HEK293 (cell line): ENCODE measurements around the gene TENT4B.

ENCODE experiments used
- CTCF ChIA-PET: fragments of 350-600 bp; formaldehyde crosslinking; extraction: SDS; loops from one replicate; lab custom pipeline; 2021; ENCODE audit warnings: antibody characterized with exemption; lab: Yijun Ruan, JAX
- POLR2A ChIA-PET: fragments of 300-600 bp; formaldehyde crosslinking; extraction: SDS; loops from one replicate; lab custom pipeline; 2020; ENCODE audit warnings: antibody characterized with exemption, inconsistent platforms; lab: Yijun Ruan, JAX
- H3K27ac ChIP-seq: fragments of 200-500 bp; sonication (Bioruptor generic); 2 replicates; pipeline ENCODE4 v1.5.1; 2014; ENCODE audit warnings: low read depth, low read length, control low read depth, inconsistent platforms; ENCODE audit errors: extremely low read depth
- H3K36me3 ChIP-seq, 2 experiments: fragments of 200-500 bp in 1 of 2; sonication (Bioruptor generic) in 1 of 2; 1 replicate in 1 of 2; 2 replicates in 1 of 2; pipeline ENCODE4 v1.5.1; 2014 to 2017; ENCODE audit warnings: inconsistent platforms in 2 of 2, low read length in 2 of 2; ENCODE audit not compliant: control insufficient read depth in 2 of 2, insufficient read depth in 1 of 2
- H3K4me1 ChIP-seq: fragments of 200-500 bp; sonication (Bioruptor generic); 2 replicates; pipeline ENCODE4 v1.5.1; 2014; ENCODE audit warnings: mild to moderate bottlenecking, low read length, inconsistent platforms; ENCODE audit not compliant: control insufficient read depth, insufficient read depth
- H3K4me3 ChIP-seq: 2 replicates; pipeline ENCODE4 v1.5.1; 2011; ENCODE audit warnings: low read depth, mild to moderate bottlenecking, control low read depth, low read length, moderate library complexity
- H3K9me3 ChIP-seq: fragments of 200-500 bp; sonication (Bioruptor generic); 2 replicates; pipeline ENCODE4 v1.5.1; 2014; ENCODE audit warnings: low read depth, low read length, inconsistent platforms; ENCODE audit not compliant: control insufficient read depth, insufficient read depth
- BCL11A ChIP-seq: fragments of 450-650 bp; formaldehyde crosslinking; IDR thresholded peaks from 2 replicates; pipeline ENCODE4 v1.5.1; 2016; ENCODE audit warnings: low read depth, missing biosample characterization, missing genetic modification characterization
- GFI1B ChIP-seq: fragments of 450-650 bp; formaldehyde crosslinking; IDR thresholded peaks from 2 replicates; pipeline ENCODE4 v1.5.1; 2016; ENCODE audit warnings: missing biosample characterization, missing genetic modification characterization
- GLI2 ChIP-seq: fragments of 450-650 bp; formaldehyde crosslinking; IDR thresholded peaks from 2 replicates; pipeline ENCODE4; 2017; ENCODE audit warnings: missing biosample characterization, missing genetic modification characterization, low read depth, borderline replicate concordance
- SP3 ChIP-seq: fragments of 450-650 bp; formaldehyde crosslinking; IDR thresholded peaks from 2 replicates; pipeline ENCODE4 v1.5.1; 2016; ENCODE audit warnings: missing biosample characterization, missing genetic modification characterization
- ZBTB21 ChIP-seq: fragments of 450-650 bp; formaldehyde crosslinking; IDR thresholded peaks from 2 replicates; pipeline ENCODE4 v1.5.1; 2017; ENCODE audit warnings: missing biosample characterization, missing genetic modification characterization
- ZFP69B ChIP-seq: fragments of 450-650 bp; formaldehyde crosslinking; IDR thresholded peaks from 2 replicates; pipeline ENCODE4 v1.5.1; 2016; ENCODE audit warnings: missing biosample characterization, missing genetic modification characterization
- ZNF10 ChIP-seq: fragments of 450-650 bp; formaldehyde crosslinking; IDR thresholded peaks from 2 replicates; pipeline ENCODE4 v1.5.1; 2017; ENCODE audit warnings: missing biosample characterization, missing genetic modification characterization
- ZNF138 ChIP-seq: fragments of 450-650 bp; formaldehyde crosslinking; IDR thresholded peaks from 2 replicates; pipeline ENCODE4 v1.5.1; 2016; ENCODE audit warnings: missing biosample characterization, missing genetic modification characterization, borderline replicate concordance
- ZNF157 ChIP-seq: fragments of 450-650 bp; formaldehyde crosslinking; IDR thresholded peaks from 2 replicates; pipeline ENCODE4 v1.5.1; 2016; ENCODE audit warnings: missing biosample characterization, missing genetic modification characterization
- ZNF184 ChIP-seq: fragments of 450-650 bp; IDR thresholded peaks from 2 replicates; pipeline ENCODE4 v1.5.1; 2018; ENCODE audit warnings: missing biosample characterization, mild to moderate bottlenecking, missing genetic modification characterization
- ZNF324 ChIP-seq: fragments of 450-650 bp; formaldehyde crosslinking; IDR thresholded peaks from 2 replicates; pipeline ENCODE4 v1.5.1; 2016; ENCODE audit warnings: missing biosample characterization, missing genetic modification characterization
- ZNF37A ChIP-seq: fragments of 450-650 bp; IDR thresholded peaks from 2 replicates; pipeline ENCODE4 v1.5.1; 2018; ENCODE audit warnings: missing biosample characterization, missing genetic modification characterization
- ZNF561 ChIP-seq: fragments of 450-650 bp; IDR thresholded peaks from 2 replicates; pipeline ENCODE4 v1.5.1; 2018; ENCODE audit warnings: missing biosample characterization, missing genetic modification characterization, borderline replicate concordance
- ZNF660 ChIP-seq: fragments of 450-650 bp; IDR thresholded peaks from 2 replicates; pipeline ENCODE4 v1.5.1; 2018; ENCODE audit warnings: missing biosample characterization, mild to moderate bottlenecking, missing genetic modification characterization
- ZNF707 ChIP-seq: fragments of 450-650 bp; formaldehyde crosslinking; IDR thresholded peaks from 2 replicates; pipeline ENCODE4 v1.5.1; 2016; ENCODE audit warnings: missing biosample characterization, missing genetic modification characterization
- ZSCAN30 ChIP-seq: fragments of 450-650 bp; IDR thresholded peaks from 2 replicates; pipeline ENCODE4 v1.5.1; 2018; ENCODE audit warnings: missing biosample characterization, mild to moderate bottlenecking, missing genetic modification characterization, moderate library complexity
- TF ChIP-seq, protein P1 (sequence below): fragments of 450-650 bp; formaldehyde crosslinking; conservative IDR thresholded peaks from 2 replicates; pipeline ENCODE4 v1.5.1; 2016; ENCODE audit warnings: low read depth, missing biosample characterization, missing genetic modification characterization
- TF ChIP-seq, protein P2 (sequence below): fragments of 450-650 bp; formaldehyde crosslinking; IDR thresholded peaks from 2 replicates; pipeline ENCODE4 v1.5.1; 2017; ENCODE audit warnings: missing biosample characterization, missing genetic modification characterization
- TF ChIP-seq, protein P3 (sequence below): fragments of 450-650 bp; formaldehyde crosslinking; IDR thresholded peaks from 2 replicates; pipeline ENCODE4 v1.5.1; 2016; ENCODE audit warnings: missing biosample characterization, missing genetic modification characterization

Gene TENT4B

DNA sequence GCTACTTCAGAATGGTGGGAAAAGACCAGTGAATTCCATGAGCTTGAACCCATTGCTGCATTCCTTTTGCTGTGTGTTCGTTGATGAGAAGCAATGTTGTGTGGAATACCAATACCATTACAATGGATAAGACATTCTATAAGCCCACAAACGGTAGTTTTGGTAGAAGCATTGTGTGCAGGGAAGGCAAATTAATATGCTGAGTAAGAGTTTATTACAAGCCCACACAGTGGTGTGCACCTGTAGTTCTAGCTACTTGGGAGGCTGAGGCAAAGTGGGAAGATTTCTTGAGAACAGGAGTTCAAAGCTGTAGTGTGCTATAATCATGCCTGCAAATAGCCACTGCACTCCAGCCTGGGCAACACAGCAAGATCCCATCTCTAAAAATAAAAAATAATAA, 19.9 kb upstream of the TENT4B start:
- no peak overlapping the region for H3K27ac ChIP-seq
- no peaks in the 10 kb centered on the region for H3K4me1 ChIP-seq
- TF ChIP-seq ZNF184 (tag by site-specific recombination) (no peak), ZNF324 (tag by site-specific recombination) (no peak), GLI2 (tag by site-specific recombination) (no peak), ZSCAN30 (tag by site-specific recombination) (no peak), ZNF707 (tag by site-specific recombination) (no peak)
- TF ChIP-seq, all 188 proteins: peak for 0
- Histone ChIP-seq H3K36me3 (no peaks in the 10 kb centered on the region), H3K4me3 (no peak overlapping the region), H3K9me3 (no peaks in the 10 kb centered on the region)
- ChIA-PET CTCF (interaction anchor here (0.5 to 1.9 kb wide), 2 partner anchors 77 to 221 kb away, joined by 3 to 11 read pairs; no protein-coding TSS in a partner anchor), POLR2A (interaction anchor here (0.5 to 0.7 kb wide), 2 partner anchors 17 to 33 kb away, joined by 3 to 6 read pairs; no protein-coding TSS in a partner anchor)

DNA sequence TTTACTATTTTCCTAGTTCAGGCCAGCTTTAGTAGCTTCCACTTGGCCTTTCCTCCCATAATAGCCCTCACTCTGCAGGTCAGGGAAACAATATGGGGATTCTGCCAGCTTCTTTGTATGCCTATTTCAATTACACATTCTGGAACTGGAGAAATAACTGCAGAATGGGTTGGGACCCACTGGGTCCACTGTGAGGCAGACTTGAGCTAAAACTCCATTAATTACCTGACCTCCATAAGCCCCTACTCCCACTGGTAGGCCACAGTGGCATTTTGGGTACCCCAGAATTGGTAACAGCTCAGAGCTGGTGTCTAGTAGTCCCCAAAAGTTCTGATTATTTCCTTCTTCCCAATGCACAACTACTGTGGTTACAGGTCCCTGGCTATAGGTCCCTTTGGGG, 16.7 kb upstream of the TENT4B start:
- ChIA-PET CTCF (interaction anchor here (0.5 to 3.4 kb wide), 5 partner anchors 8 to 112 kb away, joined by 3 to 27 read pairs (median 4); partner anchors contain the start of gene CNEP1R1), POLR2A (interaction anchor here (0.8 kb wide), 1 partner anchor 15 kb away, joined by 3 read pairs; no protein-coding TSS in a partner anchor)
- TF ChIP-seq ZNF10 (tag by site-specific recombination), result no peak
- no peak for TF ChIP-seq GFI1B (tag by site-specific recombination)
- no peak for TF ChIP-seq ZBTB21 (tag by site-specific recombination)
- TF ChIP-seq, protein P1, sequence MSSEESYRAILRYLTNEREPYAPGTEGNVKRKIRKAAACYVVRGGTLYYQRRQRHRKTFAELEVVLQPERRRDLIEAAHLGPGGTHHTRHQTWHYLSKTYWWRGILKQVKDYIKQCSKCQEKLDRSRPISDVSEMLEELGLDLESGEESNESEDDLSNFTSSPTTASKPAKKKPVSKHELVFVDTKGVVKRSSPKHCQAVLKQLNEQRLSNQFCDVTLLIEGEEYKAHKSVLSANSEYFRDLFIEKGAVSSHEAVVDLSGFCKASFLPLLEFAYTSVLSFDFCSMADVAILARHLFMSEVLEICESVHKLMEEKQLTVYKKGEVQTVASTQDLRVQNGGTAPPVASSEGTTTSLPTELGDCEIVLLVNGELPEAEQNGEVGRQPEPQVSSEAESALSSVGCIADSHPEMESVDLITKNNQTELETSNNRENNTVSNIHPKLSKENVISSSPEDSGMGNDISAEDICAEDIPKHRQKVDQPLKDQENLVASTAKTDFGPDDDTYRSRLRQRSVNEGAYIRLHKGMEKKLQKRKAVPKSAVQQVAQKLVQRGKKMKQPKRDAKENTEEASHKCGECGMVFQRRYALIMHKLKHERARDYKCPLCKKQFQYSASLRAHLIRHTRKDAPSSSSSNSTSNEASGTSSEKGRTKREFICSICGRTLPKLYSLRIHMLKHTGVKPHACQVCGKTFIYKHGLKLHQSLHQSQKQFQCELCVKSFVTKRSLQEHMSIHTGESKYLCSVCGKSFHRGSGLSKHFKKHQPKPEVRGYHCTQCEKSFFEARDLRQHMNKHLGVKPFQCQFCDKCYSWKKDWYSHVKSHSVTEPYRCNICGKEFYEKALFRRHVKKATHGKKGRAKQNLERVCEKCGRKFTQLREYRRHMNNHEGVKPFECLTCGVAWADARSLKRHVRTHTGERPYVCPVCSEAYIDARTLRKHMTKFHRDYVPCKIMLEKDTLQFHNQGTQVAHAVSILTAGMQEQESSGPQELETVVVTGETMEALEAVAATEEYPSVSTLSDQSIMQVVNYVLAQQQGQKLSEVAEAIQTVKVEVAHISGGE (tag by site-specific recombination), result no peak
- TF ChIP-seq ZFP69B (tag by site-specific recombination), result no peak
- no peak for TF ChIP-seq ZNF660 (tag by site-specific recombination)
- TF ChIP-seq SP3 (tag by site-specific recombination), result no peak
- TF ChIP-seq, protein P2, sequence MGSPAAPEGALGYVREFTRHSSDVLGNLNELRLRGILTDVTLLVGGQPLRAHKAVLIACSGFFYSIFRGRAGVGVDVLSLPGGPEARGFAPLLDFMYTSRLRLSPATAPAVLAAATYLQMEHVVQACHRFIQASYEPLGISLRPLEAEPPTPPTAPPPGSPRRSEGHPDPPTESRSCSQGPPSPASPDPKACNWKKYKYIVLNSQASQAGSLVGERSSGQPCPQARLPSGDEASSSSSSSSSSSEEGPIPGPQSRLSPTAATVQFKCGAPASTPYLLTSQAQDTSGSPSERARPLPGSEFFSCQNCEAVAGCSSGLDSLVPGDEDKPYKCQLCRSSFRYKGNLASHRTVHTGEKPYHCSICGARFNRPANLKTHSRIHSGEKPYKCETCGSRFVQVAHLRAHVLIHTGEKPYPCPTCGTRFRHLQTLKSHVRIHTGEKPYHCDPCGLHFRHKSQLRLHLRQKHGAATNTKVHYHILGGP, result no peak
- TF ChIP-seq ZNF138 (tag by site-specific recombination), result no peak
- TF ChIP-seq ZNF561 (tag by site-specific recombination), result no peak
- no peak for TF ChIP-seq ZNF157 (tag by site-specific recombination)
- no peak for TF ChIP-seq GLI2 (tag by site-specific recombination)
- no peak overlapping the region for H3K4me3 ChIP-seq
- no peaks in the 10 kb centered on the region for H3K4me1 ChIP-seq
- no peak overlapping the region for H3K27ac ChIP-seq
- H3K36me3 ChIP-seq, result no peaks in the 10 kb centered on the region
- H3K9me3 ChIP-seq, result no peaks in the 10 kb centered on the region

DNA sequence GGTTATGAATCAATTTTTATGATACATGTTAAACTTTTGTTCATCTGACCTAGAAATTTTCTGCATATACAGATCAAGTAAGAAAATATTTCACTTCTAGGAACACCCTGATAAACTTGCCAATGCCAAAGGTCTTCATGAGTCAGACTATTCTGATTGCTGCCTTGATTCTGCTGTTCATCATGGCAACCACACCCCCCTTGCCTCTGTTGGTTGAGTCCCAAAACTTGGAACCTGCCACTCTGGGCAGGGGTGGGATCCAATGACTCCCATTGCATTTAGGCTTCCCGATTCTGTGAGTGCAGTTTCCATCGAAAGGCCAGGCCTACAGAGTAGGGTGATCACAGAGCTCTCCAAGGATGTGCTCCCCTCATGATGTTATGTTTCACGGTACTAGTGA, 15.8 kb upstream of the TENT4B start:
- Histone ChIP-seq H3K4me1 (no peaks in the 10 kb centered on the region), H3K36me3 (no peaks in the 10 kb centered on the region), H3K4me3 (no peak overlapping the region), H3K27ac (no peak overlapping the region), H3K9me3 (no peaks in the 10 kb centered on the region)
- CTCF ChIA-PET, result interaction anchor here (0.7 to 3.4 kb wide), 4 partner anchors 71 to 113 kb away, joined by 3 to 27 read pairs (median 4); partner anchors contain the start of gene CNEP1R1
- POLR2A ChIA-PET, result no interaction called here
- no peak for TF ChIP-seq BCL11A (tag by site-specific recombination)
- TF ChIP-seq, protein P3, sequence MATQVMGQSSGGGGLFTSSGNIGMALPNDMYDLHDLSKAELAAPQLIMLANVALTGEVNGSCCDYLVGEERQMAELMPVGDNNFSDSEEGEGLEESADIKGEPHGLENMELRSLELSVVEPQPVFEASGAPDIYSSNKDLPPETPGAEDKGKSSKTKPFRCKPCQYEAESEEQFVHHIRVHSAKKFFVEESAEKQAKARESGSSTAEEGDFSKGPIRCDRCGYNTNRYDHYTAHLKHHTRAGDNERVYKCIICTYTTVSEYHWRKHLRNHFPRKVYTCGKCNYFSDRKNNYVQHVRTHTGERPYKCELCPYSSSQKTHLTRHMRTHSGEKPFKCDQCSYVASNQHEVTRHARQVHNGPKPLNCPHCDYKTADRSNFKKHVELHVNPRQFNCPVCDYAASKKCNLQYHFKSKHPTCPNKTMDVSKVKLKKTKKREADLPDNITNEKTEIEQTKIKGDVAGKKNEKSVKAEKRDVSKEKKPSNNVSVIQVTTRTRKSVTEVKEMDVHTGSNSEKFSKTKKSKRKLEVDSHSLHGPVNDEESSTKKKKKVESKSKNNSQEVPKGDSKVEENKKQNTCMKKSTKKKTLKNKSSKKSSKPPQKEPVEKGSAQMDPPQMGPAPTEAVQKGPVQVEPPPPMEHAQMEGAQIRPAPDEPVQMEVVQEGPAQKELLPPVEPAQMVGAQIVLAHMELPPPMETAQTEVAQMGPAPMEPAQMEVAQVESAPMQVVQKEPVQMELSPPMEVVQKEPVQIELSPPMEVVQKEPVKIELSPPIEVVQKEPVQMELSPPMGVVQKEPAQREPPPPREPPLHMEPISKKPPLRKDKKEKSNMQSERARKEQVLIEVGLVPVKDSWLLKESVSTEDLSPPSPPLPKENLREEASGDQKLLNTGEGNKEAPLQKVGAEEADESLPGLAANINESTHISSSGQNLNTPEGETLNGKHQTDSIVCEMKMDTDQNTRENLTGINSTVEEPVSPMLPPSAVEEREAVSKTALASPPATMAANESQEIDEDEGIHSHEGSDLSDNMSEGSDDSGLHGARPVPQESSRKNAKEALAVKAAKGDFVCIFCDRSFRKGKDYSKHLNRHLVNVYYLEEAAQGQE (tag by site-specific recombination), result no peak
- no peak for TF ChIP-seq ZNF37A (tag by site-specific recombination)
